Anterior cingulate cortex (tissue), 58 donors: ENCODE data around the gene CDA.

Experiments
- DNase-seq, 58 donors: peaks; one replicate each; lab custom pipeline; 2025; lab: John Stamatoyannopoulos, UW

CDA gene

GRCh38 chr1:20588634-20589225, at the start of gene CDA:
Gene CDA, plus strand, starts transcription at chr1:20589097. Its CDS starts 33 bp downstream, at chr1:20589130.
- DNase-seq: no peak

DNA sequence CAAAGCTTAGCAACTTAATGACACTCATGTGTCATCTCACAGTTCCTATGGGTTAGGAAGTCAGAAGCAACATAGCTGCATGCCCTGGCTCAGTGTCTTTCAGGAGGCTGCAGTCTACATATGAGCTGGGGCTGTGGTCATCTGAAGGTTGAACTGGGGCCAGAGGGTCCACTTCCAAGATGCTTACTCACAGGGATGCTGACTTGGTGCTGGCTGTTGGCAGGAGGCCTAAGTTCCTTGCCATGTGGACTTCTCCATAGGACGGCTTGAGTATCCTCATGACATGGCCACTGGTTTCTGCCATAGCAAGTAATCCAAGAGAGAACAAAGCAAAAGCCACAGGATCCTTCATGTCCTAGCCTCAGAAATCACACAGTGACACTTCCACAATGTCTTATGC, 48.6 kb upstream of the CDA start:
- DNase-seq: no peak

DNA sequence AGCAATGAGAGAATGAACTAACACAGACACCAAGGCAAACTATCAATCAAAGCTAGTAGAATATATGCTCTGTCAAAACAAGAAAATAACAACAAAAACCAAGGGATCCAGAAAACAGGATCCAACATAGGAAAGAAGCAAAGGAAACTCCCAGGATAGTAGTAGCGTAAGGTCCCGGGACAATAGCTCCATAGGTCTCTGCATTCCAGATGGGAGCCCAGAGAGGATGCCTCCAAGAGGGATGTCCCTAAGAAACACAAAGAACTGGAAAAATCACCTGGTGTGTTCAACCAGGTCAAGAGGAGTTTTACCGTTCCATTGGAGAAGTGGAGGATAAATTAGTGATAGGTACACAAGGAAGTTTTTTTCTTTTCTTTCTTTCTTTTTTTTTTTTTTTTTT, 42.3 kb upstream of the CDA start:
- DNase-seq: no peak

DNA sequence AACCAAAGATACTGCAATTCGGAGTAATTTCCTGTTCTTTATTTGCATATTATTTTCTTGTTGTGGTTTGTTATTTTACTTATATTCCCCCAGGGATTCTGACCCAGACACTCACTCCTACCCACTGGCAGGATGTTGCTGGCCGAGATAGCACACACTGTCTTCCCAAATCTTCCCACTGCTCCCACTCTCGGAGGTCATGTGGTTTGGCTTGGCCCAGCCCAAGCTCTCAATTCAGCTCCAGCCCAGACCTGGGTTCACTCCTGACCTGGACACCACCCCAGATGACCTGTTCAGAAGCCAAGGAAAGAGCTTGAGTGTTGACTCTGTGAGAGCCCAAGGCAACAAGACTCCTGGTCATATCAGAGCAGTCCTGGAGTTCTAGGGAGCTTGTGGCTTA, 37.7 kb upstream of the CDA start:
- no peak for DNase-seq

DNA sequence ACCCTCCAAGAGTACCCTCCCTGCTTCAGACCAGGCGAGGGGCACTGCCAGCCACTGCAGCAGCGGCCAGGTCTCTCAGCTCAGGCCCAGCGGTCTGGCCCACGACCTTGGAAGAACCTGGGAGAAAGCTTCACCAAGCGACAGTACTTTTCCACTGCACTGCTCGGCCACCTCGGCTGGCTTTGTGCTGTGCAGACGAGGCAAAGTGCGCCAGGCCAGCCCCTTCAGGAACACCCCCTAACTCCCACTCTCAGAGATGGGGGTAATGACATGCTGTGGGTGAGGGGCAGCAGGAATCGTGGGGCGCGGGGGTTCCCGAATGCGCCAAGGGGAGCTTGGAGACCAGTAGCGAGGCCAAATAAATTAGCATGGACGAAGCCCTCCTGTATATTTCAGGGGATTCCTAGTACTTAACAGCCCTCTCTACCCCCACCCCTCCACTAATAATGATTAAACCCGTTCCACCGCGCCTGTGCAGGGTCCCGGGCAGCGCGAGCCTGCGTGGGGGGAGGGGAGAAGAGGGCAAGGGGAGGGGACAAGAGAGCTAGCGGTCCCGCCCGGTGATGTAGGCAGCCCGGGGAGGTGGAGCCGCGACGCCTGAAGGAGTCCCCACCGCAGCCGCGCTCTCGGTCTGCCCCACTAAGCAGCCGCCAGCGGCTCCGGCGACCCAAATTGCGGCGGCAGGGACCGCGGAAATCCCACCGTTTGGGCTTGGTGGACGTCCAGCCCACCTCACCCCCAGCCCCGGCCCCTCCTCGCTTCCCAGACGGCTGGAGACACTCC, 36.8 kb upstream of the CDA start, which contains the start of gene FAM43B:
FAM43B (plus strand) TSS at position 629 of the 783 bp plus-strand sequence. CDS start 401 bp downstream, outside the sequence.
- DNase-seq: peak in 56 of 58 donors; percentile 19 to 85 (median 66)

- peak in 4 of 58 donors; percentile 49 to 63 (median 52) for DNase-seq
Observed at GRCh38 chr1:20552728-20553445, 36.0 kb upstream of the CDA start.

GRCh38 chr1:20555025-20555757, 33.7 kb upstream of the CDA start:
- DNase-seq: peak in 32 of 58 donors; percentile 6 to 77 (median 30)

- peak in 1 of 58 donors; percentile 52 for DNase-seq
Observed at GRCh38 chr1:20555758-20556120, 33.2 kb upstream of the CDA start.

GRCh38 chr1:20558191-20558590, 30.7 kb upstream of the CDA start:
- DNase-seq: peak in 4 of 58 donors; percentile 3 to 16 (median 12)

DNA sequence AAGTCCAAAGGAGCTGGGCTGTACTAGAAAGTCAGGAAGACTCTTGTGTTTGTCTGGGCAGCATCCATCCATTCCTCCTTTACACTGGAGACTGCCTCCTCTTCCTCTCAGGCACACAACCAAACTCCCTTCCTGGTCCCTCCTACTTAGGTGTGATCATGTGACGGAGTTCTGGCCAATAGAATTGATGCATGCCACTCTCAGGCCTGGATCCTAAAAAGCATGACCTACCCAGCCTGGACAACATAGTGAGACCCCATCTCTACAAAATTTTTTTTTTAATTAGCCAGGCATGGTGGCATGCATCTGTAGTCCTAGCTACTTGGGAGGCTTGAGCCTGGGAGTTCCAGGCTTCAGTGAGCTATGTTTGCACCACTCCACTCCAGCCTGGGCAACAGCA, 27.9 kb upstream of the CDA start:
- DNase-seq: no peak

DNA sequence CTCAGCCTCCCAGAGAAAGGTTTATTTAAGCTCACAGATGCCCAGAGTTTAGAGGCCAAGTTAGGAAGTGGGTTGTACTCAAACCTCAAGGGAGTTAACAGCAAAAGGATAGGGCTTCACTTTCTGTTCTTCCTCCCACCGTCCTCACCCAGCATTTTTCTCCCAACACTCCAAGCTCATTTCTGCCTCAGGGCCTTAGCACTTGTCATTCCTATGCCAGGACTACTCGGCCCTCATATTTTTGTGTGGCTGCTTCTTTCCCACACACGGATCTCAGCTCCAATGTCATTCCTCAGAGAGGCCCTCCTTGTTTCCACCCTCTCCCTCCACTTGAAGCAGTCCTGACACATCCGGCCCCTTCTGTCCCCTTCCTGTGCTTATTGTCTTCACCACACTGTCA, 23.7 kb upstream of the CDA start:
- DNase-seq: no peak

GRCh38 chr1:20569523-20570098, 19.3 kb upstream of the CDA start:
- no peak for DNase-seq

DNA sequence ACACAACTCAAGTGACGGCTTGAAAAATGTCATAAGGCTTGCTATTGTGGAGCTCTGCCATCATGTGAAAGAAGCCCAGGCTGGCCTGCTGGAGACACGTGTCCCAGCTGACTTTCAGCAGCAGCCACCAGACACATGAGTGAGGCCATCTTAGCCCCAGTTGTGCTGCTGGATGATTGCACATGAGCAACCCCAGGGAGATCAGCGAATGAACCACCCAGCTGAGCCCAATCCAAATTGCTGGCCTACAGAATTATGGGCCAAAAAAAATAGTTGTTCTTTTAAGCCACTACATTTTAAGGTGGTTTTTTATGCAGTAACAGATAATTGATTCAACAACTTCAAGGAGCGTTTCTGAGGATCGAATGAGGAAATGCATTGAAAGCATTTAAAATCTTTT, 17.5 kb upstream of the CDA start:
- DNase-seq: no peak

- no peak for DNase-seq
Observed at GRCh38 chr1:20573987-20574386, 14.9 kb upstream of the CDA start.

DNA sequence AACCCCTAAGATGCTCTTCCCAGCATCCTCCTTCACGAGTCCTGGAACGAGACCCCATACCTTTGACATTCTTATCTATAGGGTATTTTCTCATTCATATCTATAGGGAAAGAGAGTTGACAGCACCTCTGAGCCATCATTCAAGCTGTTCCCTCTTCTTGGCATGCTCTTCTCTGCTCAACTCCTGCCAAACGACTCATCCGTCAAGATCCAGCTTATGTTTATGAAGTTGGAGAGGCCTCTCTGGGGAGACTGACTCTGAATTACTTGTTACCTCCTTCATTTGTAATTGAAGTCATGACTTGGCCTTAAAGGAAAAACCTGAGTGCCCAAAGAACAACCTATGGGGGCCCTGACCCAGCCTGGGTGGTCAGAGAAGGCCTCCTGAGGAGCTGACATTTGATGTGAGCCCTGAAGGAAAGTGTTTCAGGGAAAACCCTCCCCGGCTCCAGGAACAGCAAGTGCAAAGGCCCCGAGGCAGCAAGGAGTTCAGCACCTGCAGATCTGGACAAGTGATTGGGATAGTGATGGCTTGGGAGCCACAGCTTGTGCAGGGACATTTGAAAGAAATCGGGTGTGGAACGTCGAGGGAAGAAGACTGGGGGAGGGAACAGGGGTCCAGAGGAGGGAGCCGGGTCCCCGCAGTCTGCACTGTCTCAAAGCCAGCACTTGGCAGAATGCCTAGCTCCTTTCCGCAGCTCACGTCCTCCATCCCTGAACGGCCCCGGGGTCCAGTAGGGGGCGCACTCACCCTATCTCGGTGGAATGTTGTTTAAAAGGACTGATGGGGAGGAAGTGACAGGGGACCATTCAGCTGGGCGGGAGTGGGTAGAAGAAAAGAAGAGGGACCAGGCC, 14.0 kb upstream of the CDA start:
- DNase-seq: peak in 24 of 58 donors; percentile 3 to 77 (median 16)

- no peak for DNase-seq
Observed at GRCh38 chr1:20575541-20576336, 13.2 kb upstream of the CDA start.

- no peak for DNase-seq
Observed at GRCh38 chr1:20578062-20578461, 10.8 kb upstream of the CDA start.

DNA sequence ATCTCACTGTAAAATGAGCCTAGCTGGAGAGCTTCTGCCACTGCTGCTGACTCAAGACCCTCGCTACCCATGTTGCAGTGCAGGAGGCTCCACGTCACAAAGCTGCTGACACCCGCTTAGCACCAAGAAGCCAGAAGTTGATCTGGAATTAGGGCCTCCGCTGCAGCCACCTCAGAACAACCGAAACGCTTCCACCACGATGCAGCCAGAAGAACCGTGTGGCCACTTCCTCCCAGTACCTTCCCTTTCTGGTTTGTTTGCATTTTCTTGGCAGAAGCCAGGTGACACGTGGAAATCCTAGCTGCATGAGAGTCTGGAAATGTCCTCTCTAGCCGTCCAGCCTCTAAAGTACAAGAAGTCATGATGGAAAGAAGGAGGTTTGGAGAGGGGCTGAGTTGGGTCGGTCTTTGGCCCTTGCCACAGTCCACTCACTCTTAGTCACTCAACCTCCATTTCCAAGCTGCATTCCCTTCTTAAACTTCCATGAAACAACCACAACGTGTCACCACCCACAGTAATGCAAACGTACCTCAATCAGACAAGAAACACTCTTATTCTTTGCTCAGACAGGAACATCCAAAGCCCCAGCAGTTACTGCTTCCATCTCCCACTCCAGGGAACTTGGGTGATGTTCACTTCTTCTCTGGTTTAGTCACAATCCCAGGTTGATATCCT, 10.0 kb upstream of the CDA start:
- DNase-seq: no peak
